HCT116 (cell line): ENCODE results near the gene LCN6. TPM values are rescaled to one million over a fixed set of nuclear protein-coding genes. Genes with fewer than 3 reads are reported as not detected.

ENCODE experiments used
- ATAC-seq: fragments of 200-7000 bp; cut with Tn5 transposase; 2 replicates; pipeline ENCODE4 v1.9.1; 2020; ENCODE audit warnings: mild to moderate bottlenecking, moderate library complexity
- BruUV-seq: library from RNA; stranded (reverse); fragments of 400-500 nt; replicated peaks from 2 replicates; lab custom pipeline; 2021; lab: Mats Ljungman, UMichigan
- CTCF ChIA-PET: fragments of 300-600 bp; sonication (Branson Sonifier 250); formaldehyde crosslinking; loops from one replicate; lab custom pipeline; 2021; ENCODE audit warnings: antibody characterized with exemption; lab: Charles Lee
- POLR2A ChIA-PET: fragments of 300-600, 350-600 bp; sonication (Branson Sonifier 250); formaldehyde crosslinking; loops from one replicate; lab custom pipeline; 2021; ENCODE audit warnings: antibody characterized with exemption; lab: Charles Lee
- RAD21 ChIA-PET, 2 experiments: fragments of 300-600 bp; sonication (Branson Sonifier 250); formaldehyde crosslinking; loops; one replicate each; lab custom pipeline; 2023; ENCODE audit warnings: low total read pairs in 2 of 2; ENCODE audit not compliant: uncharacterized antibody in 2 of 2, unreplicated experiment in 2 of 2, low non-redundant PET in 1 of 2; lab: Charles Lee
- DNase-seq: peaks from one replicate; pipeline ENCODE4 v3.0.0-alpha.2; 2010; ENCODE audit warnings: low read depth, low spot score
- H2AFZ ChIP-seq: fragments of 200-600 bp; shearing (Covaris generic), sonication (generic); 2 replicates; pipeline ENCODE4 v1.6.1; 2017; ENCODE audit warnings: low read depth, mixed run types, mixed read lengths, antibody characterized with exemption, low read length; ENCODE audit not compliant: poor library complexity, severe bottlenecking
- H3K27ac ChIP-seq: 2 replicates; pipeline ENCODE4 v1.5.1; 2012; ENCODE audit warnings: low read depth, low read length
- H3K27me3 ChIP-seq: fragments of 200-600 bp; sonication (generic); 2 replicates; pipeline ENCODE4 v1.6.1; 2016; ENCODE audit warnings: mixed run types, low read length, mixed read lengths; ENCODE audit not compliant: insufficient read depth
- H3K36me3 ChIP-seq, 2 experiments: fragments of 200-500 bp in 1 of 2; fragments of 200-600 bp in 1 of 2; sonication (Bioruptor generic) in 1 of 2; sonication (generic) in 1 of 2; 2 replicates each; pipeline versions ENCODE4 v1.5.1 to v1.6.1; 2014 to 2016; ENCODE audit warnings: low read length in 2 of 2, inconsistent platforms in 1 of 2, mixed read lengths in 1 of 2, mixed run types in 1 of 2; ENCODE audit not compliant: insufficient read depth in 2 of 2, control insufficient read depth in 1 of 2
- H3K4me1 ChIP-seq, 2 experiments: fragments of 200-600 bp in 1 of 2; sonication (generic) in 1 of 2; 2 replicates each; pipeline versions ENCODE4 v1.5.1 to v1.6.1; 2012 to 2017; ENCODE audit warnings: low read length in 2 of 2, inconsistent platforms in 1 of 2, mild to moderate bottlenecking in 1 of 2, mixed read lengths in 1 of 2, mixed run types in 1 of 2, moderate library complexity in 1 of 2; ENCODE audit not compliant: insufficient read depth in 2 of 2, control insufficient read depth in 1 of 2
- H3K4me2 ChIP-seq: fragments of 200-600 bp; sonication (generic); 2 replicates; pipeline ENCODE4 v1.6.1; 2017; ENCODE audit warnings: mixed run types, low read length, mixed read lengths
- H3K4me3 ChIP-seq, 2 experiments: fragments of 200-600 bp in 1 of 2; sonication (generic) in 1 of 2; replicated peaks in 1 of 2; 2 replicates each; pipeline ENCODE4 v1.5.1; 2011 to 2016; ENCODE audit warnings: low read length in 2 of 2, control low read depth in 1 of 2, low read depth in 1 of 2, mild to moderate bottlenecking in 1 of 2, mixed read lengths in 1 of 2, mixed run types in 1 of 2
- H3K79me2 ChIP-seq: fragments of 200-600 bp; sonication (generic); 2 replicates; pipeline ENCODE4 v1.6.1; 2017; ENCODE audit warnings: mild to moderate bottlenecking, mixed run types, low read length, moderate library complexity, mixed read lengths; ENCODE audit not compliant: insufficient read depth
- H3K9ac ChIP-seq: fragments of 200-600 bp; sonication (generic); 2 replicates; pipeline ENCODE4 v1.6.1; 2016; ENCODE audit warnings: low read length, mixed read lengths
- H3K9me2 ChIP-seq: fragments of 200-600 bp; sonication (generic), shearing (Covaris generic); 2 replicates; pipeline ENCODE4 v1.6.1; 2017; ENCODE audit warnings: mixed run types, mild to moderate bottlenecking, moderate library complexity; ENCODE audit not compliant: insufficient read depth
- H3K9me3 ChIP-seq, 2 experiments: fragments of 200-500 bp in 1 of 2; fragments of 200-600 bp in 1 of 2; sonication (Bioruptor generic) in 1 of 2; sonication (generic) in 1 of 2; 2 replicates each; pipeline ENCODE4 v1.6.1; 2014 to 2017; ENCODE audit warnings: low read length in 2 of 2, mixed read lengths in 2 of 2, inconsistent platforms in 1 of 2, low read depth in 1 of 2, mild to moderate bottlenecking in 1 of 2, mixed run types in 1 of 2, moderate library complexity in 1 of 2; ENCODE audit not compliant: control insufficient read depth in 1 of 2, insufficient read depth in 1 of 2
- H4K20me1 ChIP-seq: fragments of 200-600 bp; sonication (generic), shearing (Covaris generic); 2 replicates; pipeline ENCODE4 v1.6.1; 2017; ENCODE audit warnings: mixed run types, mild to moderate bottlenecking, moderate library complexity; ENCODE audit not compliant: insufficient read depth
- CEBPB ChIP-seq: IDR thresholded peaks from 2 replicates; pipeline ENCODE4 v1.6.1; 2012; ENCODE audit warnings: low read depth
- EGR1 ChIP-seq: IDR thresholded peaks from 2 replicates; pipeline ENCODE4 v1.6.1; 2012; ENCODE audit warnings: low read depth
- ELF1 ChIP-seq: IDR thresholded peaks from 2 replicates; pipeline ENCODE4 v1.6.1; 2012; ENCODE audit warnings: low read depth, borderline replicate concordance
- EZH2 ChIP-seq: fragments of 200-600 bp; sonication (generic); IDR thresholded peaks from 2 replicates; pipeline ENCODE4 v1.6.1; 2017; ENCODE audit warnings: antibody characterized with exemption, mixed run types
- EZH2phosphoT487 ChIP-seq: fragments of 200-600 bp; IDR thresholded peaks from 2 replicates; pipeline ENCODE4 v1.6.1; 2018; ENCODE audit warnings: antibody characterized with exemption, borderline replicate concordance
- FOSL1 ChIP-seq: IDR thresholded peaks from 2 replicates; pipeline ENCODE4 v1.6.1; 2012; ENCODE audit warnings: low read depth
- JUND ChIP-seq: IDR thresholded peaks from 2 replicates; pipeline ENCODE4 v1.6.1; 2012
- POLR2AphosphoS5 ChIP-seq: IDR thresholded peaks from 2 replicates; pipeline ENCODE4 v1.6.1; 2011; ENCODE audit warnings: mild to moderate bottlenecking, low read depth, low read length, moderate library complexity
- RAD21 ChIP-seq: IDR thresholded peaks from 2 replicates; pipeline ENCODE4 v1.6.1; 2012; ENCODE audit warnings: low read depth, mild to moderate bottlenecking
- SIN3A ChIP-seq: IDR thresholded peaks from 2 replicates; pipeline ENCODE4 v1.6.1; 2012; ENCODE audit warnings: low read depth
- SRF ChIP-seq: IDR thresholded peaks from 2 replicates; pipeline ENCODE4 v1.6.1; 2012; ENCODE audit warnings: low read depth
- TCF7L2 ChIP-seq: IDR thresholded peaks from 2 replicates; pipeline ENCODE4 v1.7.0; 2011; ENCODE audit warnings: borderline replicate concordance, inconsistent platforms; ENCODE audit not compliant: insufficient read depth, insufficient read length; ENCODE audit errors: extremely low read depth
- YY1 ChIP-seq: IDR thresholded peaks from 2 replicates; pipeline ENCODE4 v1.6.1; 2011; ENCODE audit warnings: low read length, low read depth, moderate library complexity, mild to moderate bottlenecking; ENCODE audit not compliant: insufficient replicate concordance; ENCODE audit errors: extremely low read depth
- ZFX ChIP-seq: fragments of 450-650 bp; IDR thresholded peaks from 2 replicates; pipeline ENCODE4 v1.6.1; 2017
- ZNF274 ChIP-seq: fragments of 200-500 bp; sonication (Bioruptor generic); IDR thresholded peaks from 2 replicates; pipeline ENCODE4 v1.6.1; 2014; ENCODE audit warnings: mild to moderate bottlenecking, low read depth, low read length, inconsistent platforms
- intact Hi-C: fragments of 100-400 bp; cut with micrococcal nuclease; formaldehyde crosslinking; loops from 2 replicates; pipeline ENCODE4 v1.10.0; 2022
- total RNA-seq: library from RNA; stranded (reverse); gene quantifications from one replicate; pipeline ENCODE4 v1.2.1, GENCODE V29; 2021; ENCODE audit not compliant: unreplicated experiment
- TF ChIP-seq, protein P1 (sequence below), 3 experiments: fragments of 200-600 bp in 1 of 3; sonication (generic) in 1 of 3; IDR thresholded peaks in 2 of 3; conservative IDR thresholded peaks in 1 of 3; 2 replicates each; pipeline ENCODE4 v1.5.1; 2012 to 2017; ENCODE audit warnings: low read depth in 2 of 3, low read length in 2 of 3, antibody characterized with exemption in 1 of 3, borderline replicate concordance in 1 of 3, control low read depth in 1 of 3, mild to moderate bottlenecking in 1 of 3, mixed read lengths in 1 of 3, mixed run types in 1 of 3, moderate library complexity in 1 of 3; ENCODE audit not compliant: insufficient read depth in 1 of 3
- TF ChIP-seq, protein P2 (sequence below): IDR thresholded peaks from 2 replicates; pipeline ENCODE4 v1.6.1; 2012
- TF ChIP-seq, protein P3 (sequence below): IDR thresholded peaks from 2 replicates; pipeline ENCODE4 v1.6.1; 2012; ENCODE audit warnings: low read depth
- TF ChIP-seq, protein P4 (sequence below): IDR thresholded peaks from 2 replicates; pipeline ENCODE4 v1.6.1; 2011; ENCODE audit warnings: mild to moderate bottlenecking, low read length, moderate library complexity; ENCODE audit not compliant: insufficient replicate concordance; ENCODE audit errors: extremely low read depth
- TF ChIP-seq, protein P5 (sequence below): IDR thresholded peaks from 2 replicates; pipeline ENCODE4 v1.6.1; 2012

The LCN6 gene
- total RNA-seq, 1 experiment from 2014 or later = not detected

DNA sequence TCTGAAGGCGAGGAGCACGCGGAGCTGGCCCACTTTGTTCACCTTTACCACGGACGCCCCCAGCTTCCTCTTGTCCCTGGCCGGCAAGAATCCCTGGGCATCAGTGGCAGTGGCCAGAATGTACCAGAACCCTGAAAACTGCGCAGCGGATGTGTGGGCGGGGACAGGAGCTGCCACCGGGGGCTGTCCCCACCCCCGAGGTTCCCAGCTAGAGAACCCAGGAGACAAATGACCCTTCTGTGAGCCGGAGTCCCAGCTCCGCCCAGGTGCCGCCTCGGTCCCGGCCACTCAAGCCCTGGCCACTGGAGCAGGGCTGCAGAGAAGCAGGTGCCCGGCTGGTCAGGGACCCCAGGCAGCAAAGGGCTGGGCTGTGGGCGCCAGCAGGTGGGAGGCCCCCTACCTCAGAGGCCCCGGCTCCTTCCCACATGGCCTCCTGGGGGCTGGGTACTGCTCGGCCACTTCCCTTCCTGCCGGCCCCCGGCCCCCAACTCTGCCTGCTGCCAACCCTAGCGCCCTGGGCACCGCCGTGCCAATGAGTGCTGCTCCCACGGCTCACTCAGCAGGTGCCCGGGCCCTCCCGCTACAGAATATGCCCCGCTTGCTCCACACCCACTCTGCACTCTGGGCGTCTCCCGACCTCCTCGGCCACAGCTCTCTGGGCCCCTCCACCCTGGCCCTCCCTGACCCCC lies 6.3 kb downstream of the LCN6 start:
- H3K4me2 ChIP-seq = no peak overlapping the region
- ATAC-seq = no peak
- H3K4me1 ChIP-seq = no peaks in the 10 kb centered on the region
- no peaks in the 10 kb centered on the region for H3K9me2 ChIP-seq
- H4K20me1 ChIP-seq = no peaks in the 10 kb centered on the region
- ChIA-PET POLR2A (no interaction called here), CTCF (no interaction called here), RAD21 (no interaction called here)
- H3K9me3 ChIP-seq = no peaks in the 10 kb centered on the region
- no peak overlapping the region for H2AFZ ChIP-seq
- no TSS peak for BruUV-seq
- H3K4me3 ChIP-seq = no peak overlapping the region
- no peak overlapping the region for H3K27ac ChIP-seq
- TF ChIP-seq ZNF274 = no peak
- TF ChIP-seq SIN3A = no peak
- no peak for TF ChIP-seq SRF
- TF ChIP-seq EZH2phosphoT487 = no peak
- TF ChIP-seq RAD21 = no peak
- TF ChIP-seq YY1 = no peak
- TF ChIP-seq EZH2 = no peak
- no peak for TF ChIP-seq FOSL1
- TF ChIP-seq EGR1 = no peak
- TF ChIP-seq ELF1 = no peak
- TF ChIP-seq POLR2AphosphoS5 = no peak
- TF ChIP-seq TCF7L2 = no peak
- TF ChIP-seq, protein P1, sequence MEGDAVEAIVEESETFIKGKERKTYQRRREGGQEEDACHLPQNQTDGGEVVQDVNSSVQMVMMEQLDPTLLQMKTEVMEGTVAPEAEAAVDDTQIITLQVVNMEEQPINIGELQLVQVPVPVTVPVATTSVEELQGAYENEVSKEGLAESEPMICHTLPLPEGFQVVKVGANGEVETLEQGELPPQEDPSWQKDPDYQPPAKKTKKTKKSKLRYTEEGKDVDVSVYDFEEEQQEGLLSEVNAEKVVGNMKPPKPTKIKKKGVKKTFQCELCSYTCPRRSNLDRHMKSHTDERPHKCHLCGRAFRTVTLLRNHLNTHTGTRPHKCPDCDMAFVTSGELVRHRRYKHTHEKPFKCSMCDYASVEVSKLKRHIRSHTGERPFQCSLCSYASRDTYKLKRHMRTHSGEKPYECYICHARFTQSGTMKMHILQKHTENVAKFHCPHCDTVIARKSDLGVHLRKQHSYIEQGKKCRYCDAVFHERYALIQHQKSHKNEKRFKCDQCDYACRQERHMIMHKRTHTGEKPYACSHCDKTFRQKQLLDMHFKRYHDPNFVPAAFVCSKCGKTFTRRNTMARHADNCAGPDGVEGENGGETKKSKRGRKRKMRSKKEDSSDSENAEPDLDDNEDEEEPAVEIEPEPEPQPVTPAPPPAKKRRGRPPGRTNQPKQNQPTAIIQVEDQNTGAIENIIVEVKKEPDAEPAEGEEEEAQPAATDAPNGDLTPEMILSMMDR (IDR thresholded peaks at IDR 0.05 in 2 of 3, conservative IDR thresholded peaks at IDR 0.05 in 1 of 3; ENCODE audit: borderline replicate concordance in 1 of 3, insufficient read depth in 1 of 3, low read depth in 2 of 3, low read length in 2 of 3) = no peak
- TF ChIP-seq, protein P2, sequence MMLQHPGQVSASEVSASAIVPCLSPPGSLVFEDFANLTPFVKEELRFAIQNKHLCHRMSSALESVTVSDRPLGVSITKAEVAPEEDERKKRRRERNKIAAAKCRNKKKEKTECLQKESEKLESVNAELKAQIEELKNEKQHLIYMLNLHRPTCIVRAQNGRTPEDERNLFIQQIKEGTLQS = no peak
- no peak for TF ChIP-seq CEBPB
- TF ChIP-seq, protein P3, sequence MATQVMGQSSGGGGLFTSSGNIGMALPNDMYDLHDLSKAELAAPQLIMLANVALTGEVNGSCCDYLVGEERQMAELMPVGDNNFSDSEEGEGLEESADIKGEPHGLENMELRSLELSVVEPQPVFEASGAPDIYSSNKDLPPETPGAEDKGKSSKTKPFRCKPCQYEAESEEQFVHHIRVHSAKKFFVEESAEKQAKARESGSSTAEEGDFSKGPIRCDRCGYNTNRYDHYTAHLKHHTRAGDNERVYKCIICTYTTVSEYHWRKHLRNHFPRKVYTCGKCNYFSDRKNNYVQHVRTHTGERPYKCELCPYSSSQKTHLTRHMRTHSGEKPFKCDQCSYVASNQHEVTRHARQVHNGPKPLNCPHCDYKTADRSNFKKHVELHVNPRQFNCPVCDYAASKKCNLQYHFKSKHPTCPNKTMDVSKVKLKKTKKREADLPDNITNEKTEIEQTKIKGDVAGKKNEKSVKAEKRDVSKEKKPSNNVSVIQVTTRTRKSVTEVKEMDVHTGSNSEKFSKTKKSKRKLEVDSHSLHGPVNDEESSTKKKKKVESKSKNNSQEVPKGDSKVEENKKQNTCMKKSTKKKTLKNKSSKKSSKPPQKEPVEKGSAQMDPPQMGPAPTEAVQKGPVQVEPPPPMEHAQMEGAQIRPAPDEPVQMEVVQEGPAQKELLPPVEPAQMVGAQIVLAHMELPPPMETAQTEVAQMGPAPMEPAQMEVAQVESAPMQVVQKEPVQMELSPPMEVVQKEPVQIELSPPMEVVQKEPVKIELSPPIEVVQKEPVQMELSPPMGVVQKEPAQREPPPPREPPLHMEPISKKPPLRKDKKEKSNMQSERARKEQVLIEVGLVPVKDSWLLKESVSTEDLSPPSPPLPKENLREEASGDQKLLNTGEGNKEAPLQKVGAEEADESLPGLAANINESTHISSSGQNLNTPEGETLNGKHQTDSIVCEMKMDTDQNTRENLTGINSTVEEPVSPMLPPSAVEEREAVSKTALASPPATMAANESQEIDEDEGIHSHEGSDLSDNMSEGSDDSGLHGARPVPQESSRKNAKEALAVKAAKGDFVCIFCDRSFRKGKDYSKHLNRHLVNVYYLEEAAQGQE = no peak
- TF ChIP-seq, protein P4, sequence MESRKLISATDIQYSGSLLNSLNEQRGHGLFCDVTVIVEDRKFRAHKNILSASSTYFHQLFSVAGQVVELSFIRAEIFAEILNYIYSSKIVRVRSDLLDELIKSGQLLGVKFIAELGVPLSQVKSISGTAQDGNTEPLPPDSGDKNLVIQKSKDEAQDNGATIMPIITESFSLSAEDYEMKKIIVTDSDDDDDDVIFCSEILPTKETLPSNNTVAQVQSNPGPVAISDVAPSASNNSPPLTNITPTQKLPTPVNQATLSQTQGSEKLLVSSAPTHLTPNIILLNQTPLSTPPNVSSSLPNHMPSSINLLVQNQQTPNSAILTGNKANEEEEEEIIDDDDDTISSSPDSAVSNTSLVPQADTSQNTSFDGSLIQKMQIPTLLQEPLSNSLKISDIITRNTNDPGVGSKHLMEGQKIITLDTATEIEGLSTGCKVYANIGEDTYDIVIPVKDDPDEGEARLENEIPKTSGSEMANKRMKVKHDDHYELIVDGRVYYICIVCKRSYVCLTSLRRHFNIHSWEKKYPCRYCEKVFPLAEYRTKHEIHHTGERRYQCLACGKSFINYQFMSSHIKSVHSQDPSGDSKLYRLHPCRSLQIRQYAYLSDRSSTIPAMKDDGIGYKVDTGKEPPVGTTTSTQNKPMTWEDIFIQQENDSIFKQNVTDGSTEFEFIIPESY = no peak
- TF ChIP-seq, protein P5, sequence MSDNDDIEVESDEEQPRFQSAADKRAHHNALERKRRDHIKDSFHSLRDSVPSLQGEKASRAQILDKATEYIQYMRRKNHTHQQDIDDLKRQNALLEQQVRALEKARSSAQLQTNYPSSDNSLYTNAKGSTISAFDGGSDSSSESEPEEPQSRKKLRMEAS = no peak
- TF ChIP-seq ZFX = no peak
- TF ChIP-seq JUND = no peak
- TF ChIP-seq, all 23 proteins: peak for 0
- intact Hi-C loops = no loop called here
- Histone ChIP-seq H3K79me2 (no peaks in the 10 kb centered on the region), H3K9ac (no peak overlapping the region), H3K27me3 (no peaks in the 10 kb centered on the region), H3K36me3 (no peaks in the 10 kb centered on the region)
- DNase-seq = no peak
